ENCODE data around the gene RNF41.
"Not testable (repeated sequence)": the region's sequence is repeated elsewhere in the genome, so short reads cannot be mapped to it uniquely, and the experiment has no call there.

The RNF41 gene

GRCh38 chr12:56163533-56164344, 58.0 kb downstream of the RNF41 start:
- no peak for DNase-seq

- DNase-seq, result no peak
Observed at GRCh38 chr12:56162468-56163290, 59.0 kb downstream of the RNF41 start.

GRCh38 chr12:56161690-56162351, 59.9 kb downstream of the RNF41 start:
- DNase-seq, result no peak

GRCh38 chr12:56160894-56161689, 60.6 kb downstream of the RNF41 start:
- DNase-seq, result no peak

GRCh38 chr12:56160193-56160763, 61.4 kb downstream of the RNF41 start:
- no peak for DNase-seq

- no peak for DNase-seq
Observed at GRCh38 chr12:56159482-56160192, 62.1 kb downstream of the RNF41 start.

GRCh38 chr12:56158926-56159461, 62.7 kb downstream of the RNF41 start:
- peak; percentile 73 for DNase-seq

- DNase-seq, result peak; percentile 97
Observed at GRCh38 chr12:56158029-56158925, 63.4 kb downstream of the RNF41 start, which contains the start of gene MYL6. Gene MYL6 (plus strand): TSS chr12:56158359. CDS start chr12:56158402, 43 bp downstream.

- DNase-seq, result peak; percentile 92
Observed at GRCh38 chr12:56157201-56158028, 64.3 kb downstream of the RNF41 start.

- DNase-seq, result not testable (repeated sequence)
Observed at GRCh38 chr12:56156464-56157200, 65.1 kb downstream of the RNF41 start.

GRCh38 chr12:56155256-56155845, 66.4 kb downstream of the RNF41 start:
- DNase-seq, result no peak

- no peak for DNase-seq
Observed at GRCh38 chr12:56154818-56155217, 66.9 kb downstream of the RNF41 start.

GRCh38 chr12:56154246-56154771, 67.4 kb downstream of the RNF41 start:
- peak; percentile 46 for DNase-seq

- DNase-seq, result no peak
Observed at GRCh38 chr12:56153678-56154065, 68.0 kb downstream of the RNF41 start.

- DNase-seq, result no peak
Observed at GRCh38 chr12:56152756-56153677, 68.7 kb downstream of the RNF41 start.

Measured in femur (tissue), 1 donor.